ENCODE results near the gene RSRC2. TPM values are rescaled to one million over a fixed set of nuclear protein-coding genes. Genes with fewer than 3 reads are reported as not detected.
A peak's percentile ranks its signal among the peaks of the same experiment; 100 is the strongest.
"Not testable (repeated sequence)": the region's sequence is repeated elsewhere in the genome, so short reads cannot be mapped to it uniquely, and the experiment has no call there.

The RSRC2 gene
- total RNA-seq, 6 experiments from 2014 or later: 17.6 to 27.7 (median 23.4) TPM

DNA sequence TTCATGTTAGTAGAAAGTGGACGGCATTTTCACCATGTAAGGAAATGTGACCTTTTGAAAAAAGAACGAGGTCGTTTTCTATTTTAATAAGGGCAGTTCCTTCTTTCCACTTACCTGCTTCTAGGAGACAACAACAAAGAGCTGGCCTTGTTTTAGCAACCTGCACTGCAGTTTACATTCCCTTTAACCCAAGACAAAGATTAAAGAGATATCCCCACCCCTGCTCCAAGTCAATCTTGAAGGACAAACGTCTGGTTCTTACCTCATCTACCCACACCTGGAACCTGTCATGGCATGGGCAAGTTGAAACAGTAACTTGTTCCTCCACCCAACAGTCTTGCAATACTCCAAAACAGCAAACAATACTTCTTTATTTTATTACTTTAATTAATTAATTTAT, 58.8 kb downstream of the RSRC2 start:
- ATAC-seq (no peak), DNase-seq (no peak)
- intact Hi-C loops (cut with DNase I): no loop called here
- Histone ChIP-seq H3K9me3 (no peaks in the 10 kb centered on the region), H3K36me3 (peaks cover 0 to 6% (median 1%) of the 10 kb centered on the region in 4 donors), H3K4me1 (peaks cover 0 to 5% (median 3%) of the 10 kb centered on the region in 4 donors), H3K27ac (no peak overlapping the region), H3K27me3 (no peaks in the 10 kb centered on the region), H3K4me3 (no peak overlapping the region)
- 56% methylated on average over 4 of the region's 4 CpGs for WGBS (ENCODE audit: insufficient coverage, low coverage, low lambda C conversion rate, missing lambda C conversion rate)
- TF ChIP-seq POLR2A (IDR thresholded peaks at IDR 0.05): no peak
- TF ChIP-seq, protein P1, sequence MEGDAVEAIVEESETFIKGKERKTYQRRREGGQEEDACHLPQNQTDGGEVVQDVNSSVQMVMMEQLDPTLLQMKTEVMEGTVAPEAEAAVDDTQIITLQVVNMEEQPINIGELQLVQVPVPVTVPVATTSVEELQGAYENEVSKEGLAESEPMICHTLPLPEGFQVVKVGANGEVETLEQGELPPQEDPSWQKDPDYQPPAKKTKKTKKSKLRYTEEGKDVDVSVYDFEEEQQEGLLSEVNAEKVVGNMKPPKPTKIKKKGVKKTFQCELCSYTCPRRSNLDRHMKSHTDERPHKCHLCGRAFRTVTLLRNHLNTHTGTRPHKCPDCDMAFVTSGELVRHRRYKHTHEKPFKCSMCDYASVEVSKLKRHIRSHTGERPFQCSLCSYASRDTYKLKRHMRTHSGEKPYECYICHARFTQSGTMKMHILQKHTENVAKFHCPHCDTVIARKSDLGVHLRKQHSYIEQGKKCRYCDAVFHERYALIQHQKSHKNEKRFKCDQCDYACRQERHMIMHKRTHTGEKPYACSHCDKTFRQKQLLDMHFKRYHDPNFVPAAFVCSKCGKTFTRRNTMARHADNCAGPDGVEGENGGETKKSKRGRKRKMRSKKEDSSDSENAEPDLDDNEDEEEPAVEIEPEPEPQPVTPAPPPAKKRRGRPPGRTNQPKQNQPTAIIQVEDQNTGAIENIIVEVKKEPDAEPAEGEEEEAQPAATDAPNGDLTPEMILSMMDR (IDR thresholded peaks at IDR 0.05): no peak

DNA sequence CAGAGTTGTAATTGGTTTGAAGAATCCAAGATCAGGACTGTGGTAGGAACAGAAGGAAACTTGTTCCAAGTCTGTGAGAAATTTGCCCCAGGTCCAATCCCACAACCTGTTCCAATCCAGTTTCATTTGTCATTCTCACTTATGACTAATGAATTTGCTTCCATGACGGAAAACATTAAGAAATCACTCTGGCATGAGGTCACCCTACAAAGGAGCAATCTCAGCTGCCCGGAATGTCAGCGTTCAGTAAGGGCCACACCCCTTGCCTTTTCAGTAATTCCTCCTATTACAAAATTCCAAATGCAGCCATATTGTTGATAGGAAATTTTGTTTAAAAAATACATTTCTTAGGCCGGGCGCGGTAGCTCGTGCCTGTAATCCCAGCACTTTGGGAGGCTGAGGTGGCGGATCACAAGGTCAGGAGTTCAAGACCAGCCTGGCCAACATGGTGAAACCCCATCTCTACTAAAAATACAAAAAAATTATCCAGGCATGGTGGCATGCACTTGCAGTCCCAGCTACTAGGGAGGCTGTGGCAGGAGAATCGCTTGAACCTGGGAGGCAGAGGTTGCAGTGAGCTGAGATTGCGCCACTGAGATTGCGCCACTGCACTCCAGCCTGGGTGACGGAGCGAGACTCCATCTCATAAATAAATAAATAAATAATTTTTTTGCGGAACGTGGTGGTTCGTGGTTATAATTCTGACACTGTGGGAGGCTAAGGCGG, 62.3 kb downstream of the RSRC2 start:
- 80% methylated on average over 15 of the region's 17 CpGs for WGBS (ENCODE audit: insufficient coverage, low coverage, low lambda C conversion rate, missing lambda C conversion rate)
- H3K9me3 ChIP-seq; H3K4me3 ChIP-seq; H3K27ac ChIP-seq; H3K4me1 ChIP-seq; intact Hi-C loops (cut with DNase I); H3K36me3 ChIP-seq; H3K27me3 ChIP-seq: not testable (repeated sequence)
- DNase-seq (peak in 1 of 3 donors; percentile 40), ATAC-seq (peak in 2 of 4 donors; percentile 17 to 80)

DNA sequence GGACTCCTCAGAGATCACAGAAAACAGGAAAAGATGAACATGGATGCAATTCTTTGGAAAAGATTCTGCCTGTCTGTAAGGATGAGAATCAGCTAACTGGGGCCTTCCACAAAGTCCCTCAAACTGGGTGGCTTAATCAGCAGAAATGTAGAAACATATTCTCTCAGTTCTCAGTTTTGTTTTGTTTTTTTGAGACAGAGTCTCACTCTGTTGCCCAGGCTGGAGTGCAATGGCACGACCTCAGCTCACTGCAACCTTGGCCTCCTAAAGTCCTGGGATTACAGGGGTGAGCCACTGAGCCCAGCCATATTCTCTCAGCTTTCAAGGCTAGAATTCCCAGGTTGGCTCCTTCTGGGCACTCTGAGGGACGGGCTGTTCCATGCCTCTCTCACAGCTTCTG, 66.1 kb downstream of the RSRC2 start:
- 60% methylated on average over 1 of the region's 2 CpGs for WGBS (ENCODE audit: insufficient coverage, low coverage, low lambda C conversion rate, missing lambda C conversion rate)
- DNase-seq (no peak), ATAC-seq (no peak)
- TF ChIP-seq POLR2A (IDR thresholded peaks at IDR 0.05): no peak
- TF ChIP-seq, protein P1 (IDR thresholded peaks at IDR 0.05): no peak
- H3K27ac ChIP-seq: no peak overlapping the region
- no peak overlapping the region for H3K4me3 ChIP-seq
- H3K4me1 ChIP-seq: peaks cover 0 to 7% (median 0%) of the 10 kb centered on the region in 4 donors
- H3K36me3 ChIP-seq: no peaks in the 10 kb centered on the region
- H3K27me3 ChIP-seq: no peaks in the 10 kb centered on the region
- intact Hi-C loops (cut with DNase I): no loop called here
- H3K9me3 ChIP-seq: no peaks in the 10 kb centered on the region

DNA sequence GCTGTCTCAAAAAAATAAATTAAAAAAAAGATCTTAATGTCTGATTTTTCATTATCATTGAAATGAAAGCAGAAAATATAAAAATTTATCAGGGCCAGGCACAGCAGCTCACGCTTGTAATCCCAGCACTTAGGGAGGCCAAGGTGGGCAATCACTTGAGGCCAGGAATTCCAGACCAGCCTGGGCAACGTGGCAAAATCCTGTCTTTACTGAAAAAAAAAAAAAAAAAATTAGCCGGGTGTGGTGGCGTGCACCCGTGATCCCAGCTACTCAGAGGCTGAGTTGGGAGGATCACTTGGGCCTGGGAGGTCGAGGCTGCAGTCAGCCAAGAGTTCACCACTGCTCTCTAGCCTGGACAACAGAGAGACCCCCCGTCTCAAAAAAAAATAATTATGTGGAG, 66.7 kb downstream of the RSRC2 start:
- Histone ChIP-seq H3K4me3 (no peak overlapping the region), H3K9me3 (no peaks in the 10 kb centered on the region), H3K36me3 (no peaks in the 10 kb centered on the region), H3K27ac (no peak overlapping the region), H3K27me3 (no peaks in the 10 kb centered on the region), H3K4me1 (peaks cover 0 to 7% (median 0%) of the 10 kb centered on the region in 4 donors)
- DNase-seq (peak in 1 of 3 donors; percentile 19), ATAC-seq (no peak)
- no peak for TF ChIP-seq POLR2A (IDR thresholded peaks at IDR 0.05)
- TF ChIP-seq, protein P1 (IDR thresholded peaks at IDR 0.05): no peak
- WGBS (ENCODE audit: insufficient coverage, low coverage, low lambda C conversion rate, missing lambda C conversion rate): 98% methylated on average over 6 of the region's 7 CpGs
- intact Hi-C loops (cut with DNase I): no loop called here

DNA sequence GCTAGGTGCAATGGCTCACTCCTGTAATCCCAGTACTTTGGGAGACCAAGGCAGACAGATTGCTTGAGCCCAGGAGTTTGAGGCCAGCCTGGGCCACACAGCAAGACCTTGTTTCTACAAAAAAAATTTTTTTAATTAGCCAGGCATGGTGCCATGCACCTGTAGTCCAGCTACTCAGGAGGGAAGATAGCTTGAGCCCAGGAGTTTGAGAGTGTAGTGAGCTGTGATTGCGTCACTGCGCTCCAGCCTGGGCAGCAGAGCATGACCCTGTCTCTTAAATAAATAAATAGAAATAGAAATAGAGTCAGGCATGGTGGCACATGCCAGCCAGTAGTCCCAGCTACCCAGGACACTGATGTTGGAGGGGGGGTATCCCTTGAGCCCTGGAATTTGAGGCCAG, 67.5 kb downstream of the RSRC2 start:
- no peaks in the 10 kb centered on the region for H3K36me3 ChIP-seq
- no peak overlapping the region for H3K27ac ChIP-seq
- DNase-seq (peak in 2 of 3 donors; percentile 59 to 74), ATAC-seq (peak; percentile 70 to 93 (median 80))
- no peak overlapping the region for H3K4me3 ChIP-seq
- TF ChIP-seq POLR2A (IDR thresholded peaks at IDR 0.05): no peak
- TF ChIP-seq, protein P1 (IDR thresholded peaks at IDR 0.05): no peak
- peaks cover 0 to 7% (median 0%) of the 10 kb centered on the region in 4 donors for H3K4me1 ChIP-seq
- no peaks in the 10 kb centered on the region for H3K27me3 ChIP-seq
- 71% methylated on average over 2 of the region's 2 CpGs for WGBS (ENCODE audit: insufficient coverage, low coverage, low lambda C conversion rate, missing lambda C conversion rate)
- intact Hi-C loops (cut with DNase I): no loop called here
- H3K9me3 ChIP-seq: no peaks in the 10 kb centered on the region
